PC-9 (cell line): ENCODE measurements around the gene ARMH1. TPM values are rescaled to one million over a fixed set of nuclear protein-coding genes. Genes with fewer than 3 reads are reported as not detected.

Source experiments
- BruUV-seq: library from RNA; stranded (reverse); fragments of 400-500 nt; replicated peaks from 2 replicates; lab custom pipeline; 2021; lab: Mats Ljungman, UMichigan
- CTCF ChIA-PET: fragments of 300-600 bp; sonication (Branson Sonifier 250); formaldehyde crosslinking; loops from one replicate; lab custom pipeline; 2022; ENCODE audit warnings: antibody characterized with exemption; lab: Charles Lee
- POLR2A ChIA-PET: fragments of 300-600 bp; sonication (Branson Sonifier 250); formaldehyde crosslinking; loops from one replicate; lab custom pipeline; 2022; ENCODE audit warnings: antibody characterized with exemption; ENCODE audit not compliant: unreplicated experiment; lab: Charles Lee
- DNase-seq, 2 experiments: peaks; one replicate each; pipeline versions ENCODE4 v3.0.0 to v3.0.0-alpha.2; 2015 to 2022; ENCODE audit warnings: mixed read lengths in 1 of 2
- H2AFZ ChIP-seq: fragments of 200-600 bp; sonication (generic); 2 replicates; pipeline ENCODE4 v1.8.1; 2017; ENCODE audit warnings: antibody characterized with exemption
- H3F3A ChIP-seq: fragments of 200-600 bp; sonication (generic); 2 replicates; pipeline ENCODE4 v1.8.1; 2017; ENCODE audit warnings: antibody characterized with exemption, mild to moderate bottlenecking, low read depth; ENCODE audit not compliant: insufficient read depth
- H3K27ac ChIP-seq: fragments of 200-600 bp; sonication (generic); 2 replicates; pipeline ENCODE4 v1.6.1; 2016; ENCODE audit warnings: mixed run types
- H3K27me3 ChIP-seq: fragments of 200-600 bp; sonication (generic); 2 replicates; pipeline ENCODE4 v1.6.1; 2016; ENCODE audit warnings: low read depth, mixed run types; ENCODE audit not compliant: insufficient read depth
- H3K36me3 ChIP-seq: fragments of 200-600 bp; sonication (generic); 2 replicates; pipeline ENCODE4 v1.6.1; 2016; ENCODE audit warnings: low read depth, mixed run types
- H3K4me1 ChIP-seq: fragments of 200-600 bp; sonication (generic); replicated peaks from 2 replicates; pipeline ENCODE4 v1.6.1; 2016; ENCODE audit warnings: mixed run types; ENCODE audit not compliant: insufficient read depth
- H3K4me2 ChIP-seq: fragments of 200-600 bp; sonication (generic); 2 replicates; pipeline ENCODE4 v1.6.1; 2017; ENCODE audit warnings: mixed run types
- H3K4me3 ChIP-seq: fragments of 200-600 bp; sonication (generic); 2 replicates; pipeline ENCODE4 v1.6.1; 2016; ENCODE audit warnings: mixed run types
- H3K79me2 ChIP-seq: fragments of 200-600 bp; sonication (generic); 2 replicates; pipeline ENCODE4 v1.6.1; 2017; ENCODE audit warnings: low read depth, mixed run types
- H3K9me2 ChIP-seq: fragments of 200-600 bp; sonication (generic); 2 replicates; pipeline ENCODE4 v1.8.1; 2017; ENCODE audit warnings: mild to moderate bottlenecking; ENCODE audit not compliant: insufficient read depth
- H3K9me3 ChIP-seq: fragments of 200-600 bp; sonication (generic); 2 replicates; pipeline ENCODE4 v1.8.1; 2016; ENCODE audit warnings: low read depth; ENCODE audit not compliant: insufficient read depth
- H4K20me1 ChIP-seq: fragments of 200-600 bp; sonication (generic); 2 replicates; pipeline ENCODE4 v1.8.1; 2017; ENCODE audit not compliant: insufficient read depth
- EZH2 ChIP-seq: fragments of 200-600 bp; sonication (generic); IDR thresholded peaks from 2 replicates; pipeline ENCODE4 v1.8.0; 2017; ENCODE audit warnings: antibody characterized with exemption, low read depth
- intact Hi-C: fragments of 100-400 bp; cut with micrococcal nuclease; formaldehyde crosslinking; loops from one replicate; pipeline ENCODE4 v1.10.0; 2022; ENCODE audit not compliant: unreplicated experiment
- total RNA-seq: library from RNA; stranded (reverse); gene quantifications from 2 replicates; pipeline ENCODE4 v1.2.3, GENCODE V29; 2021
- TF ChIP-seq, protein P1 (sequence below): fragments of 200-600 bp; sonication (generic); conservative IDR thresholded peaks from 2 replicates; pipeline ENCODE4 v1.6.1; 2017; ENCODE audit warnings: mixed run types, antibody characterized with exemption, mild to moderate bottlenecking, moderate library complexity

The ARMH1 gene
- total RNA-seq, 1 experiment from 2014 or later, result 16.9 TPM

GRCh38 chr1:44647896-44648295 lies 26.6 kb upstream of the ARMH1 start:
- BruUV-seq, result no TSS peak
- POLR2A ChIA-PET, result interaction anchor here (0.6 kb wide), 1 partner anchor 892 kb away, joined by 9 read pairs; no protein-coding TSS in a partner anchor
- no peaks in the 10 kb centered on the region for H3K9me2 ChIP-seq
- no peaks in the 10 kb centered on the region; the same call in 1 of the 2 replicates for H4K20me1 ChIP-seq
- H3K4me2 ChIP-seq, result no peak overlapping the region
- H3K36me3 ChIP-seq, result no peaks in the 10 kb centered on the region; the same call in 1 of the 2 replicates
- no peaks in the 10 kb centered on the region for H3K9me3 ChIP-seq
- no peak overlapping the region for H3K4me3 ChIP-seq
- no peak for TF ChIP-seq EZH2
- TF ChIP-seq, protein P1, sequence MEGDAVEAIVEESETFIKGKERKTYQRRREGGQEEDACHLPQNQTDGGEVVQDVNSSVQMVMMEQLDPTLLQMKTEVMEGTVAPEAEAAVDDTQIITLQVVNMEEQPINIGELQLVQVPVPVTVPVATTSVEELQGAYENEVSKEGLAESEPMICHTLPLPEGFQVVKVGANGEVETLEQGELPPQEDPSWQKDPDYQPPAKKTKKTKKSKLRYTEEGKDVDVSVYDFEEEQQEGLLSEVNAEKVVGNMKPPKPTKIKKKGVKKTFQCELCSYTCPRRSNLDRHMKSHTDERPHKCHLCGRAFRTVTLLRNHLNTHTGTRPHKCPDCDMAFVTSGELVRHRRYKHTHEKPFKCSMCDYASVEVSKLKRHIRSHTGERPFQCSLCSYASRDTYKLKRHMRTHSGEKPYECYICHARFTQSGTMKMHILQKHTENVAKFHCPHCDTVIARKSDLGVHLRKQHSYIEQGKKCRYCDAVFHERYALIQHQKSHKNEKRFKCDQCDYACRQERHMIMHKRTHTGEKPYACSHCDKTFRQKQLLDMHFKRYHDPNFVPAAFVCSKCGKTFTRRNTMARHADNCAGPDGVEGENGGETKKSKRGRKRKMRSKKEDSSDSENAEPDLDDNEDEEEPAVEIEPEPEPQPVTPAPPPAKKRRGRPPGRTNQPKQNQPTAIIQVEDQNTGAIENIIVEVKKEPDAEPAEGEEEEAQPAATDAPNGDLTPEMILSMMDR, result no peak
- H3K27me3 ChIP-seq, result no peaks in the 10 kb centered on the region
- DNase-seq, result no peak
- CTCF ChIA-PET, result interaction anchor here (0.6 kb wide), 1 partner anchor 67 kb away, joined by 3 read pairs; no protein-coding TSS in a partner anchor
- H3K27ac ChIP-seq, result no peak overlapping the region
- H2AFZ ChIP-seq, result no peak overlapping the region
- intact Hi-C loops, result no loop called here
- H3F3A ChIP-seq, result peaks cover 10% of the 10 kb centered on the region; the same call in 1 of the 2 replicates
- H3K4me1 ChIP-seq, result no peaks in the 10 kb centered on the region
- no peaks in the 10 kb centered on the region for H3K79me2 ChIP-seq

DNA sequence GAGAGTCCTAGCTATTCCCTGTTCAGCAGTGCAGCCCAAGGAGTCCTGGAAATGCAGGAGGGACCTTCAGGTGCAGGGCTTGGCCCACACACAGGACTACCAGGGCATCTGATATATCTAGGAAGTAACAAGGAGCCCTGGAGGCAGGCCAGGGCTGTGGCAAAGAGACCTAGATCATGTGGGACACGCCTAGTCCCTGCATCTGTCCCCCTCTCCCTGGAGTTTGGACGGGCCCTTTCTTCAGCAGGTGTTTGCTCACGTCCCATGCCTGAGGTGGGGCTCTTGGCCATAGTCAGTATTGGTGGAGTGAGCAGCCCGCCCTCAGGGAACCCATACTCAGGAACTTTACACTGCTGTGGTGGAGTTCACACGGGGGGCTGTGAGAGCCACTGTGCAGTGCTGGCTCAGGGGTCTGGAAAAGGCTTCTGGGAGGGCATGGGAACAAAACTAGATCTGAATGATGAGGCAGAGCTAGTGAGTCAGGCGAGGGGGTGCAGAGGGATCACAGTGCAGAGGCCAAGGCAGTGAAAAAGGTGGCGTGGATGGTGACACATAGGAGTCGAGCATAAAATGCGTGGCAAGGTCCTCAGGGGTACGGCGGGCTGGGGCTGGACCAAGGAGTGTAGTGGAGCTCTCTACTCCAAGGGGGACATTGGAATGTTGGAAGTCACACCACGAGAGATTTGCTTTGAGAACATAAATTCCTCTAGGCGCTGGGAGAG lies 25.8 kb upstream of the ARMH1 start:
- no peaks in the 10 kb centered on the region for H3K4me1 ChIP-seq
- H4K20me1 ChIP-seq, result no peaks in the 10 kb centered on the region; the same call in 1 of the 2 replicates
- no peak overlapping the region for H2AFZ ChIP-seq
- CTCF ChIA-PET, result no interaction called here
- no peak for TF ChIP-seq EZH2
- TF ChIP-seq, protein P1, result no peak
- H3K9me2 ChIP-seq, result no peaks in the 10 kb centered on the region
- peaks cover 10% of the 10 kb centered on the region; the same call in 1 of the 2 replicates for H3F3A ChIP-seq
- no peak for DNase-seq
- H3K27ac ChIP-seq, result no peak overlapping the region
- H3K36me3 ChIP-seq, result no peaks in the 10 kb centered on the region; the same call in 1 of the 2 replicates
- intact Hi-C loops, result no loop called here
- no peaks in the 10 kb centered on the region for H3K79me2 ChIP-seq
- H3K4me3 ChIP-seq, result no peak overlapping the region
- H3K27me3 ChIP-seq, result no peaks in the 10 kb centered on the region
- no peaks in the 10 kb centered on the region for H3K9me3 ChIP-seq
- no TSS peak for BruUV-seq
- H3K4me2 ChIP-seq, result no peak overlapping the region
- POLR2A ChIA-PET, result interaction anchor here (0.6 kb wide), 1 partner anchor 893 kb away, joined by 9 read pairs; no protein-coding TSS in a partner anchor

GRCh38 chr1:44649788-44650158 lies 24.7 kb upstream of the ARMH1 start:
- no peak for TF ChIP-seq EZH2
- TF ChIP-seq, protein P1, result no peak
- ChIA-PET POLR2A (no interaction called here), CTCF (no interaction called here)
- intact Hi-C loops, result loop anchor here (5.0 kb wide), 1 partner anchor 642 kb away; no protein-coding TSS in a partner anchor
- Histone ChIP-seq H3K9me2 (no peaks in the 10 kb centered on the region), H3K4me3 (no peak overlapping the region), H3K4me1 (no peaks in the 10 kb centered on the region), H3F3A (peaks cover 10% of the 10 kb centered on the region; the same call in 1 of the 2 replicates), H3K27me3 (no peaks in the 10 kb centered on the region), H4K20me1 (no peaks in the 10 kb centered on the region; the same call in 1 of the 2 replicates), H3K79me2 (no peaks in the 10 kb centered on the region), H3K9me3 (no peaks in the 10 kb centered on the region), H2AFZ (no peak overlapping the region), H3K27ac (no peak overlapping the region), H3K4me2 (no peak overlapping the region), H3K36me3 (no peaks in the 10 kb centered on the region; the same call in 1 of the 2 replicates)
- no peak for DNase-seq
- BruUV-seq, result no TSS peak
